Fibroblast of lung (primary cell): ENCODE data around the gene DLGAP1. TPM values are rescaled to one million over a fixed set of nuclear protein-coding genes. Genes with fewer than 3 reads are reported as not detected.

ENCODE experiments used
- DNase-seq, 2 donors: peaks; one replicate each; pipeline versions ENCODE4 v3.0.0 to v3.0.0-alpha.2; 2010; ENCODE audit warnings: low read depth in 2 of 2
- H2AFZ ChIP-seq: 2 replicates; pipeline ENCODE4 v1.5.1; 2012; ENCODE audit warnings: low read length, control low read depth, inconsistent platforms
- H3K27ac ChIP-seq: 2 replicates; pipeline ENCODE4 v1.5.1; 2011; ENCODE audit warnings: low read length, control low read depth; ENCODE audit not compliant: insufficient read depth
- H3K27me3 ChIP-seq: 2 replicates; pipeline ENCODE4 v1.5.1; 2011; ENCODE audit warnings: mild to moderate bottlenecking, low read length; ENCODE audit not compliant: control insufficient read depth, insufficient read depth
- H3K36me3 ChIP-seq: 2 replicates; pipeline ENCODE4 v1.5.1; 2011; ENCODE audit warnings: low read length; ENCODE audit not compliant: control insufficient read depth, insufficient read depth
- H3K4me1 ChIP-seq: 2 replicates; pipeline ENCODE4 v1.5.1; 2011; ENCODE audit warnings: low read length; ENCODE audit not compliant: control insufficient read depth, insufficient read depth; ENCODE audit errors: extremely low read depth
- H3K4me2 ChIP-seq: 2 replicates; pipeline ENCODE4 v1.5.1; 2011; ENCODE audit warnings: low read length, control low read depth; ENCODE audit not compliant: insufficient read depth; ENCODE audit errors: extremely low read depth
- H3K4me3 ChIP-seq, 4 experiments: fragments of 200-600 bp in 1 of 4; sonication (generic) in 1 of 4; replicated peaks in 1 of 4; 2 replicates each; pipeline ENCODE4 v1.5.1; 2011 to 2016; ENCODE audit warnings: low read length in 4 of 4, low read depth in 3 of 4, mild to moderate bottlenecking in 3 of 4, control low read depth in 2 of 4, inconsistent platforms in 1 of 4, mixed read lengths in 1 of 4; ENCODE audit not compliant: insufficient read depth in 1 of 4; ENCODE audit errors: control extremely low read depth in 1 of 4
- H3K79me2 ChIP-seq: 2 replicates; pipeline ENCODE4 v1.5.1; 2012; ENCODE audit warnings: mild to moderate bottlenecking, low read length, inconsistent platforms; ENCODE audit not compliant: control insufficient read depth, insufficient read depth
- H3K9ac ChIP-seq: 2 replicates; pipeline ENCODE4 v1.5.1; 2011; ENCODE audit warnings: mild to moderate bottlenecking, low read length, control low read depth; ENCODE audit not compliant: insufficient read depth
- H3K9me3 ChIP-seq: 2 replicates; pipeline ENCODE4 v1.5.1; 2012; ENCODE audit warnings: low read depth, low read length; ENCODE audit not compliant: control insufficient read depth, insufficient read depth
- H4K20me1 ChIP-seq: 2 replicates; pipeline ENCODE4 v1.5.1; 2011; ENCODE audit warnings: low read length; ENCODE audit not compliant: control insufficient read depth, insufficient read depth; ENCODE audit errors: extremely low read depth
- EZH2 ChIP-seq: IDR thresholded peaks from 2 replicates; pipeline ENCODE4 v1.5.1; 2012; ENCODE audit warnings: low read length, control low read depth, mild to moderate bottlenecking; ENCODE audit errors: missing control alignments
- polyA plus RNA-seq, 2 donors: library from polyadenylated mRNA; depleted of rRNA in 1 of 2; stranded (reverse) in 1 of 2; unstranded in 1 of 2; fragments of >200 nt; gene quantifications; 2 replicates each; pipeline ENCODE4 v1.2.1, GENCODE V29; 2011 to 2012; ENCODE audit warnings: missing spikeins in 1 of 2
- total RNA-seq: library from RNA; depleted of rRNA; stranded (reverse); fragments of >200 nt; gene quantifications from 2 replicates; pipeline ENCODE4 v1.2.1, GENCODE V29; 2014
- TF ChIP-seq, protein P1 (sequence below), 2 donors: IDR thresholded peaks in 1 of 2; conservative IDR thresholded peaks in 1 of 2; 1 replicate in 1 of 2; 2 replicates in 1 of 2; pipeline ENCODE4 v1.5.1; 2011 to 2012; ENCODE audit warnings: low read length in 2 of 2, control low read depth in 1 of 2, inconsistent platforms in 1 of 2, low read depth in 1 of 2, mild to moderate bottlenecking in 1 of 2

Gene DLGAP1
- total and polyA plus RNA-seq, 2 donors (not counting 1 experiment from before 2014, with no cell fraction given), result 0.16 to 0.17 TPM

DNA sequence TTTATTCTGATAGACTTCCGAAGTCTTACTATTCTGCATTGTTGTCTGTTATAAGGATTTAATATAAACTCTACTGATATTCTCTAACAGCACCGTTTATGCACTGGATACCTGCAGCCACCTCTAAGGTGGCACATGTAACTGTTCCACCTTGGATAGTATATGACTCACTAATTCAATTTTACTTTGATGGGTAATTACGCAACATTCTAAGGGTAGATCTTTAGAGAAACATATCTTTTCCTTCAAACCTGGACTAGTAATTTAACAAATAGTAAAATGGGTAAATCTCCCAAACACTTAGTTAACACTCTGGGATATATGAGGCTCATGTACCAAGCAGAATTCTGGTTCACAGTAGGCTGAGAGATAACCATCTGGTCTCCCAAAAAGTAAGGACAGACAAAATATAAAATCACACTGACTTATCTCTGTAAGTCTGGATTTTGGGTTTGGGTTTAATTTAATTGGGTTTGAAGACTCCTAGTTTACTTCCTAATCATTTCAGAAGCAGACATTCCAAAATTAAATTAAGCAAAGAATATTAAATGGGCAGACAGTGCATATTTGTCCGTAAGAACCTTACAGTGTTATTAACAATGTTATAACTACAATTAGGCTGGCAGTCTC, 590.3 kb downstream of the DLGAP1 start:
- DNase-seq, result no peak

DNA sequence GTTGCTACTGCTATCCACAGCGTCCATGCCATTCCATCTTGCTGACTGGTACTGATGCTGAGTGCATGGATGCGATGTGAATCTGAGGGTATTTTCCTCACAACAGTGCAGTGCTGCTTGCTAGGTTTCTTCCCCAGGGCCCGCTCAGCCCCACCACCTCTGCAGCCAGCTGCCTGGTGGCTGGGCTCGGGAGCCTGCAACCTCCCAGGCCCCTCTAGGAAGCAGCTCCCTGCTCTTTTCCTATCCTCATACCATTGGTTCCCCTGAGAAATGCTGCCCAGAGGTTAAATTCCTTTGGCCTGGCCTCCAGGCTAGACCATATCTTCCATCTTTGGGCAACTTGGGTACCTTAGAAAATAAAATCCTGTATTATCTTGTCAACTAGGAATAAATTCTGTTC, 591.5 kb downstream of the DLGAP1 start:
- H2AFZ ChIP-seq, result no peak overlapping the region
- TF ChIP-seq, protein P1, sequence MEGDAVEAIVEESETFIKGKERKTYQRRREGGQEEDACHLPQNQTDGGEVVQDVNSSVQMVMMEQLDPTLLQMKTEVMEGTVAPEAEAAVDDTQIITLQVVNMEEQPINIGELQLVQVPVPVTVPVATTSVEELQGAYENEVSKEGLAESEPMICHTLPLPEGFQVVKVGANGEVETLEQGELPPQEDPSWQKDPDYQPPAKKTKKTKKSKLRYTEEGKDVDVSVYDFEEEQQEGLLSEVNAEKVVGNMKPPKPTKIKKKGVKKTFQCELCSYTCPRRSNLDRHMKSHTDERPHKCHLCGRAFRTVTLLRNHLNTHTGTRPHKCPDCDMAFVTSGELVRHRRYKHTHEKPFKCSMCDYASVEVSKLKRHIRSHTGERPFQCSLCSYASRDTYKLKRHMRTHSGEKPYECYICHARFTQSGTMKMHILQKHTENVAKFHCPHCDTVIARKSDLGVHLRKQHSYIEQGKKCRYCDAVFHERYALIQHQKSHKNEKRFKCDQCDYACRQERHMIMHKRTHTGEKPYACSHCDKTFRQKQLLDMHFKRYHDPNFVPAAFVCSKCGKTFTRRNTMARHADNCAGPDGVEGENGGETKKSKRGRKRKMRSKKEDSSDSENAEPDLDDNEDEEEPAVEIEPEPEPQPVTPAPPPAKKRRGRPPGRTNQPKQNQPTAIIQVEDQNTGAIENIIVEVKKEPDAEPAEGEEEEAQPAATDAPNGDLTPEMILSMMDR (conservative IDR thresholded peaks at IDR 0.05 in 1 of 2, IDR thresholded peaks at IDR 0.05 in 1 of 2; ENCODE audit: low read depth in 1 of 2, low read length in 2 of 2), result no peak
- no peak for TF ChIP-seq EZH2
- H3K36me3 ChIP-seq, result no peaks in the 10 kb centered on the region
- H4K20me1 ChIP-seq, result no peaks in the 10 kb centered on the region
- no peak for DNase-seq
- no peaks in the 10 kb centered on the region for H3K27me3 ChIP-seq
- H3K79me2 ChIP-seq, result no peaks in the 10 kb centered on the region
- H3K4me2 ChIP-seq, result no peak overlapping the region
- H3K27ac ChIP-seq, result no peak overlapping the region
- no peaks in the 10 kb centered on the region for H3K9me3 ChIP-seq
- no peak overlapping the region for H3K9ac ChIP-seq
- H3K4me1 ChIP-seq, result no peaks in the 10 kb centered on the region
- no peak overlapping the region for H3K4me3 ChIP-seq

More for the DNA sequence above, 590.3 kb downstream of the DLGAP1 start:
- H3K4me2 ChIP-seq, result no peak overlapping the region
- no peaks in the 10 kb centered on the region for H4K20me1 ChIP-seq
- H2AFZ ChIP-seq, result no peak overlapping the region
- no peak overlapping the region for H3K27ac ChIP-seq
- H3K4me1 ChIP-seq, result no peaks in the 10 kb centered on the region
- H3K9ac ChIP-seq, result no peak overlapping the region
- H3K9me3 ChIP-seq, result no peaks in the 10 kb centered on the region
- H3K4me3 ChIP-seq, result no peak overlapping the region
- TF ChIP-seq EZH2, result no peak
- TF ChIP-seq, protein P1 (conservative IDR thresholded peaks at IDR 0.05 in 1 of 2, IDR thresholded peaks at IDR 0.05 in 1 of 2; ENCODE audit: low read depth in 1 of 2, low read length in 2 of 2), result no peak
- H3K36me3 ChIP-seq, result no peaks in the 10 kb centered on the region
- H3K27me3 ChIP-seq, result no peaks in the 10 kb centered on the region
- H3K79me2 ChIP-seq, result no peaks in the 10 kb centered on the region

DNA sequence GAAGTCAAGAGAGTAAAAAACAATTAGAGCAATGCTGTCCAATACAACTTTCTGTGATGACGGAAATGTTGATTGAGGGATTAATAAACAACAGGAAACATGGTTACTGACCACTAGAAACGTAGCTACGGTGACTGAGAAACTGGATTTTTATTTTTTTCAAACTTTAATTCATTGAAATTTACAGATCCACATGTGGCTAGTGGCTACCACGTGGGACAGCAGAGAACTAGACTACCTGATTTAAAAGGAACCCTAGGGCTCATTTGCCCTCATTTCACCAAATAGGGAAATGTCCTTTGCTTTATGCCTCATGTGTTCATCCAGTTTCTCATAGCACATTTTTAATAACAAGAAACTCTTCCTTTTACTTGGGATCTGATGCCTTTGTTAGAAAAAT, 592.1 kb downstream of the DLGAP1 start:
- no peak overlapping the region for H3K4me3 ChIP-seq
- no peaks in the 10 kb centered on the region for H3K36me3 ChIP-seq
- no peaks in the 10 kb centered on the region for H3K79me2 ChIP-seq
- H2AFZ ChIP-seq, result no peak overlapping the region
- no peaks in the 10 kb centered on the region for H4K20me1 ChIP-seq
- no peak overlapping the region for H3K4me2 ChIP-seq
- H3K27ac ChIP-seq, result no peak overlapping the region
- H3K27me3 ChIP-seq, result no peaks in the 10 kb centered on the region
- H3K9me3 ChIP-seq, result no peaks in the 10 kb centered on the region
- H3K4me1 ChIP-seq, result no peaks in the 10 kb centered on the region
- H3K9ac ChIP-seq, result no peak overlapping the region
- no peak for DNase-seq
- TF ChIP-seq, protein P1 (conservative IDR thresholded peaks at IDR 0.05 in 1 of 2, IDR thresholded peaks at IDR 0.05 in 1 of 2; ENCODE audit: low read depth in 1 of 2, low read length in 2 of 2), result no peak
- TF ChIP-seq EZH2, result no peak
